ENCODE results near the gene SDC4.

SDC4 gene

DNA sequence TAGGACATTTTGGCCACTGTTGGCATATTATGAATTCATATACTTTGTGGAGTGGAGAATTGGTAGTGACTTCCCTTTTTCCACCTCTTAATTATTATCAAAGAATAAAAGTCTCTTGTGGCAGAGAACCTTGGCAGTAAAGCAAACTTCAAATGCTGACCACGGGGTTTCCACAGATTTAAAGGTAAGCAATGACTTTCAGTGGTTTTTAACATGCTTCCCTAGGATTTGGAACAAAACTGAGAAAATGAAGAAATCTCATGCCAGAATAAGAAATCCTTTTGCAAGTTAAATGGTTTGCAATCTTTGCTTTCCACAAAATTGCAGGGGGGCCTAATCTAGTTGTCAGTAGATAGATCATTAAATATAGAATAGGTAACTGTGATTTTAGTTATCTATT lies 2.0 kb upstream of the SDC4 start:
- TF ChIP-seq, protein P1, sequence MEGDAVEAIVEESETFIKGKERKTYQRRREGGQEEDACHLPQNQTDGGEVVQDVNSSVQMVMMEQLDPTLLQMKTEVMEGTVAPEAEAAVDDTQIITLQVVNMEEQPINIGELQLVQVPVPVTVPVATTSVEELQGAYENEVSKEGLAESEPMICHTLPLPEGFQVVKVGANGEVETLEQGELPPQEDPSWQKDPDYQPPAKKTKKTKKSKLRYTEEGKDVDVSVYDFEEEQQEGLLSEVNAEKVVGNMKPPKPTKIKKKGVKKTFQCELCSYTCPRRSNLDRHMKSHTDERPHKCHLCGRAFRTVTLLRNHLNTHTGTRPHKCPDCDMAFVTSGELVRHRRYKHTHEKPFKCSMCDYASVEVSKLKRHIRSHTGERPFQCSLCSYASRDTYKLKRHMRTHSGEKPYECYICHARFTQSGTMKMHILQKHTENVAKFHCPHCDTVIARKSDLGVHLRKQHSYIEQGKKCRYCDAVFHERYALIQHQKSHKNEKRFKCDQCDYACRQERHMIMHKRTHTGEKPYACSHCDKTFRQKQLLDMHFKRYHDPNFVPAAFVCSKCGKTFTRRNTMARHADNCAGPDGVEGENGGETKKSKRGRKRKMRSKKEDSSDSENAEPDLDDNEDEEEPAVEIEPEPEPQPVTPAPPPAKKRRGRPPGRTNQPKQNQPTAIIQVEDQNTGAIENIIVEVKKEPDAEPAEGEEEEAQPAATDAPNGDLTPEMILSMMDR (conservative IDR thresholded peaks at IDR 0.05; ENCODE audit: low read depth, low read length), result no peak
- H3K4me3 ChIP-seq (ENCODE audit: low read depth, low read length), result no peak overlapping the region
- DNase-seq (ENCODE audit: low read depth), result no peak

DNA sequence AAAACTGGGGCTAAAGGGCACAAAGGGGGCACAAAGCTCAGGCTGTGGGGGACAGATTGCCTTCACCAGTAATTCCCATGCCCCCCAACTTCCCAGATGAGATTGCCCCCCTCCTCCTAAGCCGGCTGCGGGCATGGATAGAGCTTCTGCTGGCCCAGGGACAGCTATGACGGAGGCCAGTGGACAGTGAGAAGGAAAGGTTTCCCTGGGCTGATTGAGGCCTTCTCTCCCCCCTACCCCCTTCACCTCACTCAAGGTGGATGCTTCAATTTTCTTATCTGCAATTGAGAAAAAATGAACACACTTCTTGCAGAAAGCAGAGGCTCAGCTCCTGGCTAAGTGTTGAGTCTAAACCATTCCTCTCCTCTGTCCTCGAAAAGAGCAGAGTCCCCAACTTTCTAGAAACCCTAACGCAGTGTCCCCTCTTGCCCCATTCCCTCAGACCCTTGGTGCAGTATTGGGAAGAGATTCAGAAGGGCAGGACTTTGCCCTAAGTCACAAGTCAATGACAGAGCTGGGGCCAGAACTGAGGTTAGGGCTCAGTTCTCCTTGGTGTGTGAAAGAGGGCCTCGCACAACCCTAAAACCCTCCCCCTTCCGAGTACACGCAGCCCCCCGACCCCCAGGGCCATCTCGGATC lies 808 bp downstream of the SDC4 start:
- DNase-seq (ENCODE audit: low read depth), result no peak
- H3K4me3 ChIP-seq (ENCODE audit: low read depth, low read length), result peak overlapping the region; percentile 85
- TF ChIP-seq, protein P1 (conservative IDR thresholded peaks at IDR 0.05; ENCODE audit: low read depth, low read length), result no peak

DNA sequence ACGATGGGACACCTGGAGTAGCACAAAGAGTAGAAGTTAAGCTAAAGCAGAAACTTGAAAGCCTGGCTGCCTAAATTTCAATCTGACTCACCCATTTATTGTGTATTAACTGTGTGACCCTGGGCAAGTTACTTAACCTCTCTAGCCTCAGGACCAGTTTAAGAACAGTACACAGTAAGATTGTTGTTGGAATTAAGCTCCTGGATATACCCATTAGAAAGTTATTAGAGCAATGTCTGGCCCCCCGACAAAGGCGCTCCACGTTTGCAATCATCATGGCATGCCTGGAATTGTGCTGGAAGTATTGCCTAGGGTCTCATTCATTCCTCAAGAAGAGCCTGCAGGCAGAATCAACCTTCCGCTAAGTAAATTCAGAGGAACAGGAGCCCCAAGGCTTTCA lies 1.4 kb downstream of the SDC4 start:
- TF ChIP-seq, protein P1 (conservative IDR thresholded peaks at IDR 0.05; ENCODE audit: low read depth, low read length), result no peak
- DNase-seq (ENCODE audit: low read depth), result no peak
- peak overlapping the region; percentile 85 for H3K4me3 ChIP-seq (ENCODE audit: low read depth, low read length)

DNA sequence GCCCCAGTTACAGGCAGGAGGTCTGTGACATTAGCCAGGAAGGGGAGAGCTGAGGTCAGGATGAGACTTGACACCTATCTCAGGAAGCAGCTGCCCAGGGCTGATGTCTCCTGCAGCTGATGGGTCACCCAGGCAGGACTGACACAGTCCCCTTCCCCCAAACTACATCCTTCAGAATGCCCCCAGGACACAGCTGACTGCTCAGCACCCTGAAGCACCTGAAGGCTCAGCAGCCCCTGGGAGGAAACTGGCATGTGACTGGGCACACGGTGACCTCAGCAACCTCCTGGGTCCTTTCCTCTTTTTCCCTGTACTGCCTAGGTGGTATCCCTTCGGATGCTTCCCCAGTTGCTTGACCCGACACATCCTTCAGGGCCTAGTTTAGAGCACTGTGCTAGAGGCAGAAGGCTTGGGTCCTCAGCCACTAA lies 1.9 kb downstream of the SDC4 start:
- no peak for DNase-seq (ENCODE audit: low read depth)
- TF ChIP-seq, protein P1 (conservative IDR thresholded peaks at IDR 0.05; ENCODE audit: low read depth, low read length), result no peak
- H3K4me3 ChIP-seq (ENCODE audit: low read depth, low read length), result peak overlapping the region; percentile 85

DNA sequence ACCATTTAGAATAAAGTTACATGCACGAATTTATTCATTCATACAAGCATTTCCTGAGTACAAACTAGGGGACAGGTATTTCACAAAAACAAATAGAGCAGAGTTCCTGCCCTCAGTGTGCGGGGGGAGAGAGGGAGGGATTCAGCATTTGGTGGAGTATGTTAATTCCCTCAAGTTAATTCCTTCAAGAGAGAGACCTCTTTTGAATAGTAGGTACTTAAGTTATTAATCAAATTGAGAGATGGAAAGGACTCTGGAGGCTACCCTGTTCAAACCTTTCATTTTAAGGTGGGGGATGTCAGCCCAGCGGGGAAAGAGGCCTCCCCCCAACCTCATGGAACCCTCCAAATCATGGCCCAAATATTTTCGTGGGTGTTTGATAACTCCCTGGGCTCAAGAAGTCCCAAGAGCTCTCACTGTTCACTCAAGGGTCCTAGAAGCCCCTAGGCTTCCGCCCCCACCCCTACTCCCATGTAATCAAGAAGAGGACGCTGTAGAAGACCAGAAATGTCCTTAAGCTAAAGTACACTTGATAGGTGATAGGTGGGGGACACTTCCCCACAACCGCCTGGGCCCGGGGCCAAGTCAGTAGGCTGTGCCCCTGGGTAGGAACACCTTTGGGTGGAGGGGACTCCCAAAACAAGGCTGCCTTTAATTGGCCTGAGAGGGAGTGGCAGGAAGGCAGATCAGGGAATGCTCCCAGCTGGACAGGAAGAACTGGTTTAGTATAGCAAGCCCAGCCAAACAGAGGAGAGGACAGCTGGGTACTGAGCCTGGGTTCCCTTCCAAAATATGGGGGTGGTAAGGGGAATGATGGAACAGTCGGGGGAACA lies 2.9 kb downstream of the SDC4 start:
- no peak for DNase-seq (ENCODE audit: low read depth)
- peak overlapping the region; percentile 85 for H3K4me3 ChIP-seq (ENCODE audit: low read depth, low read length)
- TF ChIP-seq, protein P1 (conservative IDR thresholded peaks at IDR 0.05; ENCODE audit: low read depth, low read length), result no peak

DNA sequence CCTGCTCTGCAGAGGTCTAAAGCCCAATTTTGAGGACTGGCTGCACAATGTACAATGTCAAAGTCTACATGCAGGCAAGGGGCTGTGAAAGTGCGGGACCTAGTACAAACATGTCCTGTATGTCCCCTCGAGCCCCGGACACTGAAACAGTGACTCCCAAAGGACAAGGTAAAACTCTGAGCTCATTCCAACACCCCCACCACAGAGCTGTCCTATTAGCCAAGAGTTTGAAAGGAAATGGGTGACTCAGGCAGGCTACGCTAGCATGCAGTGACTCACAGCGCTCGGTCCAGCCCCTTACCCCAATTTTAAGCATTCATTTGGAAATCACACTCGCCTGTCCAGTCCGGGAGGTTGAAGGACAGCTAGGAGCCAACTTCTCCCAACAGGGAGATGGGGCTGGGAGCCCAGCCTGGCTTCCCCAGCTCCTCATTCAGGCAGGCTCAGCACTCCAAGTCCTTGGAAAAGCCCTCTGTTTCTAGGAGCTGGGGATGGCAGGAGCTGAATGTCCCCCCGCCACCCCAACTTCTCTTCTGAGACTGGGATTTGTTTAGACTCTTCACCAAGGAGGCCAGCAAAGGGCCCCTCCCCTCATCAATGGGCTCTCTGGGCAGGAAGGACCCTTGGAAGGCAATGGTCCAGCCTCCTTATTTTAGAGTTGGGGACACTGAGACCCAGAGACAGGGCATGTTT lies 3.9 kb downstream of the SDC4 start:
- peak overlapping the region; percentile 85 for H3K4me3 ChIP-seq (ENCODE audit: low read depth, low read length)
- DNase-seq (ENCODE audit: low read depth), result peak; percentile 90
- TF ChIP-seq, protein P1 (conservative IDR thresholded peaks at IDR 0.05; ENCODE audit: low read depth, low read length), result no peak

All from choroid plexus epithelial cell (primary cell).